ENCODE data around the gene KCTD1. TPM values are rescaled to one million over a fixed set of nuclear protein-coding genes. Genes with fewer than 3 reads are reported as not detected.

KCTD1 gene
- 32.9 to 44.0 TPM (median 40.8 TPM) in 5 replicates for total RNA-seq (2022; extraction: Qiagen RNA extraction)

GRCh38 chr18:26548415-26549262 is at the start of gene KCTD1:
Gene KCTD1, minus strand, starts transcription at chr18:26548553. Its CDS starts 17 bp downstream, at chr18:26548536.

All from A549 treated with dexamethasone at 1 μM for 4 hours (cell line).